ENCODE measurements around the gene NIPSNAP2.
"Not testable (repeated sequence)": the region's sequence is repeated elsewhere in the genome, so short reads cannot be mapped to it uniquely, and the experiment has no call there.

Gene NIPSNAP2

GRCh38 chr7:55952352-55952671 lies 12.1 kb upstream of the NIPSNAP2 start:
- WGBS = 45% methylated on average over 19 of the region's 19 CpGs
- H3K23ac ChIP-seq (ENCODE audit: low read length in 2 of 2) = not testable (repeated sequence)

DNA sequence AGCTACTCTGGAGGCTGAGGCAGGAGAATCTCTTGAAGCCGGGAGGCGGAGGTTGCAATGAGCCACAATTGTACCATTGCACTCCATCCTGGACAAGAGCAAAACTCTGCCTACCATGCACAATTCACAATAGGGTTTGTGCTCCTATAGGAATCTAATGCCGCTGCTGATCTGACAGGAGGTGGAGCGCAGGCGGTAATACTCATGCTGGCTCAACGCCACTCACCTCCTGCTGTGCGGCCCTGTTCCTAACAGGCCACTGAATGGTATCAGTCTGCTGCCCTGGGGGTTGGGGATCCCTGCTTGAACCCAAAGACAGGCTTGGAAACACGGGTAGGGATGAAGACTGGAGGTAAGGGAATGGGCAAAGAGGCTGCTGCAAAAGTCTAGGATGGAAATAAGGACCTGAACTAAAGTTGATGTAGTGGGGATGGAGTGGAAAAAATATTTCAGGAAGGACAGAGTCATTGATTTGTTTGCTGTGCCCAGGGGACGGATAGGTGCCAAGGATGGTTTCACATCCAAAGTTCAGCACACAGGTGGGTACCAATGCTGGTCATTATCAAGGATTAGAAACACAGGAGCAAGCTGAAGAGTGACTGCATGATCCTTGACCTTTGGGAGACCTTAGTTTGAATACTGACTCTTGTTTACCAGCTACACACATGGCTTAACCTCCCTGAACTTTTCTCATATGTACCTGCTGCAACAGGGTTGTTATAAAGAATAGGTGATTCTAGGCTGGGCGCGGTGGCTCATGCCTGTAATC lies 10.5 kb upstream of the NIPSNAP2 start:
- Histone ChIP-seq H3K4me1 (ENCODE audit: control insufficient read depth, insufficient read depth, low read depth, low read length) (peaks cover 3% of the 10 kb centered on the region), H4K91ac (ENCODE audit: low read length) (no peak overlapping the region), H3K4me2 (ENCODE audit: low read length, poor library complexity, severe bottlenecking) (no peak overlapping the region), H3K36me3 (ENCODE audit: control insufficient read depth in 1 of 2, insufficient read depth in 2 of 2, low read depth in 1 of 2, low read length in 2 of 2) (peaks cover 17 to 18% of the 10 kb centered on the region in 2 experiments), H3K18ac (ENCODE audit: low read depth in 1 of 2, low read length in 2 of 2) (no peak overlapping the region), H2BK5ac (ENCODE audit: low read depth, low read length, poor library complexity, severe bottlenecking) (no peak overlapping the region), H3K4me3 (ENCODE audit: insufficient read depth in 1 of 2, low read depth in 1 of 2, low read length in 2 of 2) (no peak overlapping the region), H2BK120ac (ENCODE audit: low read depth, low read length) (no peak overlapping the region), H2BK15ac (ENCODE audit: low read depth, poor library complexity, severe bottlenecking) (no peak overlapping the region), H2AK5ac (ENCODE audit: low read length, severe bottlenecking) (no peak overlapping the region), H3K23ac (ENCODE audit: low read length in 2 of 2) (no peak overlapping the region), H3K9ac (ENCODE audit: low read length) (no peak overlapping the region), H3K27me3 (ENCODE audit: control insufficient read depth in 1 of 2, insufficient read depth in 1 of 2, low read length in 2 of 2) (no peaks in the 10 kb centered on the region), H3K9me3 (ENCODE audit: control insufficient read depth, low read length) (no peaks in the 10 kb centered on the region), H3K14ac (ENCODE audit: low read length in 2 of 2) (no peak overlapping the region), H3K27ac (ENCODE audit: low read length, poor library complexity, severe bottlenecking) (no peak overlapping the region), H3K4ac (ENCODE audit: low read depth in 1 of 2, low read length in 2 of 2) (no peak overlapping the region), H4K8ac (ENCODE audit: low read length) (no peak overlapping the region), H2BK12ac (ENCODE audit: low read length in 2 of 2) (no peak overlapping the region), H3K79me1 (replicated peaks; ENCODE audit: low read length, poor library complexity, severe bottlenecking) (peaks cover 14% of the 10 kb centered on the region), H2AFZ (ENCODE audit: low read depth, low read length) (no peak overlapping the region)
- no peak for DNase-seq
- WGBS = 97% methylated on average over 11 of the region's 11 CpGs

More at GRCh38 chr7:55952352-55952671, 12.1 kb upstream of the NIPSNAP2 start:
- not testable (repeated sequence) for H3K27ac ChIP-seq (ENCODE audit: low read length, poor library complexity, severe bottlenecking); H2BK5ac ChIP-seq (ENCODE audit: low read depth, low read length, poor library complexity, severe bottlenecking); H2BK15ac ChIP-seq (ENCODE audit: low read depth, poor library complexity, severe bottlenecking); H2BK12ac ChIP-seq (ENCODE audit: low read length in 2 of 2); DNase-seq; H3K9me3 ChIP-seq (ENCODE audit: control insufficient read depth, low read length); H3K14ac ChIP-seq (ENCODE audit: low read length in 2 of 2); H2BK120ac ChIP-seq (ENCODE audit: low read depth, low read length); H3K4me1 ChIP-seq (ENCODE audit: control insufficient read depth, insufficient read depth, low read depth, low read length); H3K27me3 ChIP-seq (ENCODE audit: control insufficient read depth in 1 of 2, insufficient read depth in 1 of 2, low read length in 2 of 2); H4K91ac ChIP-seq (ENCODE audit: low read length); H2AK5ac ChIP-seq (ENCODE audit: low read length, severe bottlenecking)
- H3K9ac ChIP-seq (ENCODE audit: low read length) = peak overlapping the region; percentile 93
- peaks cover 14% of the 10 kb centered on the region for H3K79me1 ChIP-seq (replicated peaks; ENCODE audit: low read length, poor library complexity, severe bottlenecking)
- peak overlapping the region; percentile 85 for H3K4me2 ChIP-seq (ENCODE audit: low read length, poor library complexity, severe bottlenecking)
- H2AFZ ChIP-seq (ENCODE audit: low read depth, low read length) = peak overlapping the region; percentile 80
- peak overlapping the region; percentile 98 for H4K8ac ChIP-seq (ENCODE audit: low read length)
- peak overlapping the region in 1 of 2 experiments; percentile 84 for H3K18ac ChIP-seq (ENCODE audit: low read depth in 1 of 2, low read length in 2 of 2)
- peaks cover 17 to 18% of the 10 kb centered on the region in 2 experiments for H3K36me3 ChIP-seq (ENCODE audit: control insufficient read depth in 1 of 2, insufficient read depth in 2 of 2, low read depth in 1 of 2, low read length in 2 of 2)
- peak overlapping the region; percentile 92 to 100 for H3K4me3 ChIP-seq (ENCODE audit: insufficient read depth in 1 of 2, low read depth in 1 of 2, low read length in 2 of 2)
- peak overlapping the region in 1 of 2 experiments; percentile 67 for H3K4ac ChIP-seq (ENCODE audit: low read depth in 1 of 2, low read length in 2 of 2)

GRCh38 chr7:55957190-55957589 lies 7.2 kb upstream of the NIPSNAP2 start:
- no peak overlapping the region for H3K27ac ChIP-seq (ENCODE audit: low read length, poor library complexity, severe bottlenecking)
- no peak overlapping the region for H2AFZ ChIP-seq (ENCODE audit: low read depth, low read length)
- H2BK15ac ChIP-seq (ENCODE audit: low read depth, poor library complexity, severe bottlenecking) = no peak overlapping the region
- no peak overlapping the region for H3K14ac ChIP-seq (ENCODE audit: low read length in 2 of 2)
- H3K9ac ChIP-seq (ENCODE audit: low read length) = no peak overlapping the region
- no peaks in the 10 kb centered on the region for H3K9me3 ChIP-seq (ENCODE audit: control insufficient read depth, low read length)
- no peaks in the 10 kb centered on the region for H3K27me3 ChIP-seq (ENCODE audit: control insufficient read depth in 1 of 2, insufficient read depth in 1 of 2, low read length in 2 of 2)
- no peak overlapping the region for H3K4me3 ChIP-seq (ENCODE audit: insufficient read depth in 1 of 2, low read depth in 1 of 2, low read length in 2 of 2)
- no peak overlapping the region for H4K8ac ChIP-seq (ENCODE audit: low read length)
- no peak overlapping the region for H3K4ac ChIP-seq (ENCODE audit: low read depth in 1 of 2, low read length in 2 of 2)
- H3K36me3 ChIP-seq (ENCODE audit: control insufficient read depth in 1 of 2, insufficient read depth in 2 of 2, low read depth in 1 of 2, low read length in 2 of 2) = peaks cover 17 to 18% of the 10 kb centered on the region in 2 experiments
- H3K4me1 ChIP-seq (ENCODE audit: control insufficient read depth, insufficient read depth, low read depth, low read length) = peaks cover 3% of the 10 kb centered on the region
- H3K4me2 ChIP-seq (ENCODE audit: low read length, poor library complexity, severe bottlenecking) = no peak overlapping the region
- no peak overlapping the region for H2BK5ac ChIP-seq (ENCODE audit: low read depth, low read length, poor library complexity, severe bottlenecking)
- no peak overlapping the region for H4K91ac ChIP-seq (ENCODE audit: low read length)
- H3K79me1 ChIP-seq (replicated peaks; ENCODE audit: low read length, poor library complexity, severe bottlenecking) = peaks cover 10% of the 10 kb centered on the region
- DNase-seq = no peak
- H3K23ac ChIP-seq (ENCODE audit: low read length in 2 of 2) = no peak overlapping the region
- no peak overlapping the region for H3K18ac ChIP-seq (ENCODE audit: low read depth in 1 of 2, low read length in 2 of 2)
- H2BK120ac ChIP-seq (ENCODE audit: low read depth, low read length) = no peak overlapping the region
- WGBS = 96% methylated on average over 4 of the region's 4 CpGs
- H2BK12ac ChIP-seq (ENCODE audit: low read length in 2 of 2) = no peak overlapping the region
- no peak overlapping the region for H2AK5ac ChIP-seq (ENCODE audit: low read length, severe bottlenecking)

DNA sequence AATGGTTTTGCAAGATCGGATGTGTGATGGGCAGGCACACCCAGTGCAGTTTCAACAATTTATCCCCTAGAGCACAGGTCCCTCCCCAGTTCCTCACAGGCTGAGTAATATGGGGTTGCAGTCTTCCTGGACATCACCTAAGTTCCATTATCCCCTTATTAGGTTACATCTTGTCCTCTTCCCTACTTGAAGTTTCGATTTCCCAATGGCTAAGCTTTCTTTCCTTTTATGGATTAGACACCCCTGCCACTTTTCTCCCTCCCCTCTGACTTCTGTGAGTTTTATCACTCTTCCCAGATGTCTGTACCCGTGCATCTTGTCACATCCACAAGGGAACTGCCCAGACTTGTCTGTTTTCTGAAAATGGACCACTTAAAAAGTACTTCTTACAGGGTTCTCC lies 2.4 kb upstream of the NIPSNAP2 start:
- no peak overlapping the region for H4K8ac ChIP-seq (ENCODE audit: low read length)
- no peaks in the 10 kb centered on the region for H3K27me3 ChIP-seq (ENCODE audit: control insufficient read depth in 1 of 2, insufficient read depth in 1 of 2, low read length in 2 of 2)
- no peak overlapping the region for H2AK5ac ChIP-seq (ENCODE audit: low read length, severe bottlenecking)
- peaks cover 2% of the 10 kb centered on the region for H3K79me1 ChIP-seq (replicated peaks; ENCODE audit: low read length, poor library complexity, severe bottlenecking)
- no peaks in the 10 kb centered on the region for H3K9me3 ChIP-seq (ENCODE audit: control insufficient read depth, low read length)
- 72% methylated on average over 3 of the region's 3 CpGs for WGBS
- no peak overlapping the region for H2BK120ac ChIP-seq (ENCODE audit: low read depth, low read length)
- DNase-seq = no peak
- no peak overlapping the region for H3K4ac ChIP-seq (ENCODE audit: low read depth in 1 of 2, low read length in 2 of 2)
- peaks cover 4 to 6% of the 10 kb centered on the region in 2 experiments for H3K36me3 ChIP-seq (ENCODE audit: control insufficient read depth in 1 of 2, insufficient read depth in 2 of 2, low read depth in 1 of 2, low read length in 2 of 2)
- H2BK12ac ChIP-seq (ENCODE audit: low read length in 2 of 2) = no peak overlapping the region
- no peak overlapping the region for H3K18ac ChIP-seq (ENCODE audit: low read depth in 1 of 2, low read length in 2 of 2)
- no peak overlapping the region for H3K4me3 ChIP-seq (ENCODE audit: insufficient read depth in 1 of 2, low read depth in 1 of 2, low read length in 2 of 2)
- H3K27ac ChIP-seq (ENCODE audit: low read length, poor library complexity, severe bottlenecking) = no peak overlapping the region
- H2AFZ ChIP-seq (ENCODE audit: low read depth, low read length) = no peak overlapping the region
- H2BK5ac ChIP-seq (ENCODE audit: low read depth, low read length, poor library complexity, severe bottlenecking) = no peak overlapping the region
- H3K9ac ChIP-seq (ENCODE audit: low read length) = no peak overlapping the region
- no peak overlapping the region for H3K14ac ChIP-seq (ENCODE audit: low read length in 2 of 2)
- no peak overlapping the region for H4K91ac ChIP-seq (ENCODE audit: low read length)
- H2BK15ac ChIP-seq (ENCODE audit: low read depth, poor library complexity, severe bottlenecking) = no peak overlapping the region
- no peak overlapping the region for H3K4me2 ChIP-seq (ENCODE audit: low read length, poor library complexity, severe bottlenecking)
- H3K23ac ChIP-seq (ENCODE audit: low read length in 2 of 2) = no peak overlapping the region
- H3K4me1 ChIP-seq (ENCODE audit: control insufficient read depth, insufficient read depth, low read depth, low read length) = peaks cover 5% of the 10 kb centered on the region

Data from mesenchymal stem cell (in vitro differentiated cells and primary cell).